Measurements from ENCODE around the gene PPP3CA. TPM values are rescaled to one million over a fixed set of nuclear protein-coding genes. Genes with fewer than 3 reads are reported as not detected.

PPP3CA gene
- total and polyA plus RNA-seq, 2 of the 13 experiments (the other 11 are each of a cell fraction or from before 2014, with no cell fraction given), result 4.8 to 13.2 TPM

DNA sequence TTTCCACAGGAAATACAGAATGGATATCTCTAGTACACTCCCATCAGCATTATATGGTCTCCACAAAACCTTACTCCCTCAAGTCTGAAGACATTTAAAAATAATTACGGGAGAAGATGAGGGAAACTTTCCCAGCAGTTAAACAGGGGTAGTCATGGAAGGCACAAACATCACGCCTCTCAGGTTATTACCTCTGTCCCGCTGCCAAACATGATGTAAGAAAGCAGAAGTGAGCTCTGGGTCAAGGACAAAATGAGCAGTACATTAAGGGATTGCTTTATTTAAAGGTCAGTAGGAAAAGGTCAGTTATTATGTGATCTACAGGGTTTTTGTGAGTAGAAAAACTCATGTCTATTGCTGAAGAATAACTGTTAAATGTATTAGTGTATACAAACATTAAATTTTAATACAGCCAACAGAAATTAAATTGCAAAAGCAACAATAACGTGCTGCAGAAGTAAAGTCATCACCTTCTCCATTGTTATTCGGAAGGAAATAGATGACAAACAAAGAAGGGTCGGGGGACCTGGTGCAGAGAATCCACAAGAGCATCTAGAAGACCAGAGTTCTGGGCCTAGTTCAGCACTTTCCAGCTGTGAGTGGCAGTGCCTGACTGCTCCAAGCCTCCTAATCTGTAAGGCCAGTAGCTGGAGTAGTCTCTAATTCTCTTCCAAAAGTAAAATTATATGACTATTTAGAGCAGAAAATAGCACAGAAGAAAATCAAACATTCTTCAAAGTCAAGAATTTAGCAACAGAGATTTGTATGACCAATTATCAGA is 171.2 kb downstream of the PPP3CA start (continued):
- TF ChIP-seq CC2D1A (CRISPR knock-in tag; IDR thresholded peaks at IDR 0.05), result no peak
- TF ChIP-seq RXRB (CRISPR knock-in tag; IDR thresholded peaks at IDR 0.05; ENCODE audit: borderline replicate concordance), result peak; percentile 87
- TF ChIP-seq PRPF4 (IDR thresholded peaks at IDR 0.05; ENCODE audit: low read depth, low read length, poor library complexity, severe bottlenecking), result no peak
- TF ChIP-seq NFRKB (IDR thresholded peaks at IDR 0.05), result no peak
- TF ChIP-seq ZNF335 (CRISPR knock-in tag; IDR thresholded peaks at IDR 0.05), result no peak
- TF ChIP-seq POGZ (CRISPR knock-in tag; IDR thresholded peaks at IDR 0.05), result peak; percentile 44; the same call in 1 of the 2 replicates

DNA sequence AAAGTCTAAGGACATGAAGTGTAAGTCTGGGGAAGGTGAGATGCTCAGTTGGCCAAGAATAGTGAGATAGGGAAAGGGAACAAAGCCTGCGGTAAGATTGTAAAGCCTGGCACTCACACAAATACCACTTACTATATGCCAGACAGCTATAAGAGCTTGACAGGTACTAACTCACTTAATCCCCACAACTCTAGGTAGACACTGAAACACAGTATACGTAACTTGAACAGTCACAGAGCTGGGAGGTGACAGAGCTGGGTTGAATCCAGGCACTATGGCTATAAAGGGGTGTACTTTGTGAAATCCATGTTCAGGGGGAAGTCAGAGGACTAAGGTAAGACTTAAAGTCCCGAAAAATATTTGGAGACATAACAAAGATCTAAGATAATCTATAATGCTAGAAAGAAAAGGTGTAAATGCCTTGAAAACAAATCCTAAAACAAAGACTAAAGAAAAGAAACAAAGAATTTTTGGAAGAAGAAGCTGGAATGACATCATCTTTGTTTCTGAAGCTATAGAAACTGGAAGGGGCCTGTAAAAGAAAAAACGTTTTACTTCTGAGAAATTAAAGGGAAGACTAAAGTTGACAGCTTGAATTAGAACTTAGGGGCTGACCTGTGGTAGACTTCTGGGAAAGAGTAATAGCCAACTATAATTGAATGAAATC is 172.5 kb downstream of the PPP3CA start:
- in situ Hi-C loops (cut with HindIII; ENCODE audit: extremely low pct_ligation_motif_present, low pct_unique_long_range_greater_than_20kb) (no loop called here), intact Hi-C loops (cut with micrococcal nuclease; ENCODE audit: unreplicated experiment) (no loop called here)
- peaks cover 29% of the 10 kb centered on the region for H3K4me1 ChIP-seq (ENCODE audit: insufficient read depth, low read length)
- no peak overlapping the region for H3K4me3 ChIP-seq (replicated peaks in 1 of 3; ENCODE audit: insufficient read depth in 1 of 3, low read depth in 2 of 3, low read length in 3 of 3)
- no peaks in the 10 kb centered on the region for H3K9me3 ChIP-seq (ENCODE audit: low read length)
- TF ChIP-seq HNRNPK (IDR thresholded peaks at IDR 0.05; ENCODE audit: low read depth, low read length, poor library complexity, severe bottlenecking) (no peak), ATF7 (IDR thresholded peaks at IDR 0.05) (peak; percentile 62), ATF7 (CRISPR knock-in tag; IDR thresholded peaks at IDR 0.05) (no peak)
- H3K79me2 ChIP-seq (ENCODE audit: insufficient read depth, low read length), result no peaks in the 10 kb centered on the region
- no peak overlapping the region for H2AFZ ChIP-seq (ENCODE audit: low read length)
- H3K4me2 ChIP-seq (ENCODE audit: low read depth, low read length), result no peak overlapping the region
- ChIA-PET CTCF (ENCODE audit: low intra/inter-chr PET ratio, low total read pairs) (no interaction called here), POLR2A (no interaction called here)
- no peak for FAIRE-seq
- no peak for DNase-seq (ENCODE audit: low spot score)
- BruUV-seq (replicated peaks), result no TSS peak
- H3K9ac ChIP-seq (ENCODE audit: insufficient read depth, low read depth, low read length), result no peak overlapping the region
- no peak for ATAC-seq
- H3K36me3 ChIP-seq (replicated peaks in 1 of 2; ENCODE audit: control insufficient read depth in 1 of 2, insufficient read depth in 2 of 2, low read length in 2 of 2), result no peaks in the 10 kb centered on the region
- no peak overlapping the region for H3K27ac ChIP-seq (ENCODE audit: extremely low read length, insufficient read depth, low read length)
- H4K20me1 ChIP-seq (ENCODE audit: insufficient read depth, low read length), result no peaks in the 10 kb centered on the region
- no peaks in the 10 kb centered on the region; a peak in 1 of 5 replicates for H3K27me3 ChIP-seq (ENCODE audit: control insufficient read depth in 1 of 2, insufficient read depth in 2 of 2, low read length in 2 of 2)
- 91% methylated on average over 4 of the region's 4 CpGs for WGBS (ENCODE audit: low lambda C conversion rate)
